ENCODE measurements around the gene PPP6R2. TPM values are rescaled to one million over a fixed set of nuclear protein-coding genes. Genes with fewer than 3 reads are reported as not detected.
"Not testable (repeated sequence)": the region's sequence is repeated elsewhere in the genome, so short reads cannot be mapped to it uniquely, and the experiment has no call there.

Gene PPP6R2
- total RNA-seq, 2 donors from 2014 or later, result 42.6 to 48.3 TPM

GRCh38 chr22:50313600-50313999 is 29.5 kb upstream of the PPP6R2 start:
- H3K9me3 Mint-ChIP-seq, result no peaks in the 10 kb centered on the region
- H3K36me3 Mint-ChIP-seq, result no peaks in the 10 kb centered on the region
- DNase-seq (ENCODE audit: low spot score in 2 of 2) (no peak), ATAC-seq (no peak)
- H3K27ac Mint-ChIP-seq, result peak overlapping the region in 1 of 2 donors; percentile 83

- no peak for DNase-seq (ENCODE audit: low spot score in 2 of 2)
Measured at GRCh38 chr22:50314081-50314454, 29.1 kb upstream of the PPP6R2 start.

GRCh38 chr22:50314455-50315288 is 28.5 kb upstream of the PPP6R2 start:
- ATAC-seq (peak; percentile 93), DNase-seq (ENCODE audit: low spot score in 2 of 2) (peak; percentile 70 to 82)
- peak overlapping the region; percentile 83 to 97 for H3K27ac Mint-ChIP-seq
- no peaks in the 10 kb centered on the region for H3K36me3 Mint-ChIP-seq
- no peaks in the 10 kb centered on the region for H3K9me3 Mint-ChIP-seq

More at GRCh38 chr22:50314081-50314454, 29.1 kb upstream of the PPP6R2 start:
- ATAC-seq, result peak in 1 of 2 donors; percentile 21
- Mint-ChIP-seq H3K36me3 (no peaks in the 10 kb centered on the region), H3K9me3 (no peaks in the 10 kb centered on the region), H3K27ac (peak overlapping the region; percentile 83 to 97)

- no peak for ATAC-seq
Measured at GRCh38 chr22:50315289-50316113, 27.6 kb upstream of the PPP6R2 start.

GRCh38 chr22:50316114-50317065 is 26.7 kb upstream of the PPP6R2 start:
- Mint-ChIP-seq H3K9me3 (no peaks in the 10 kb centered on the region), H3K27ac (no peak overlapping the region), H3K36me3 (no peaks in the 10 kb centered on the region)
- ATAC-seq, result no peak
- no peak for DNase-seq (ENCODE audit: low spot score in 2 of 2)

More at GRCh38 chr22:50315289-50316113, 27.6 kb upstream of the PPP6R2 start:
- Mint-ChIP-seq H3K27ac (peak overlapping the region; percentile 19 to 83), H3K36me3 (no peaks in the 10 kb centered on the region), H3K9me3 (no peaks in the 10 kb centered on the region)
- no peak for DNase-seq (ENCODE audit: low spot score in 2 of 2)

- Mint-ChIP-seq H3K9me3 (no peaks in the 10 kb centered on the region), H3K36me3 (no peaks in the 10 kb centered on the region), H3K27ac (no peak overlapping the region)
- DNase-seq (ENCODE audit: low spot score in 2 of 2), result no peak
- no peak for ATAC-seq
Measured at GRCh38 chr22:50317178-50317577, 25.9 kb upstream of the PPP6R2 start.

- H3K9me3 Mint-ChIP-seq, result no peaks in the 10 kb centered on the region
- H3K36me3 Mint-ChIP-seq, result no peaks in the 10 kb centered on the region
- no peak for DNase-seq (ENCODE audit: low spot score in 2 of 2)
- no peak overlapping the region for H3K27ac Mint-ChIP-seq
- no peak for ATAC-seq
Measured at GRCh38 chr22:50317674-50318073, 25.5 kb upstream of the PPP6R2 start.

- DNase-seq (ENCODE audit: low spot score in 2 of 2), result no peak
Measured at GRCh38 chr22:50318356-50318697, 24.8 kb upstream of the PPP6R2 start.

GRCh38 chr22:50318698-50319411 is 24.3 kb upstream of the PPP6R2 start:
- DNase-seq (ENCODE audit: low spot score in 2 of 2), result no peak
- H3K27ac Mint-ChIP-seq, result no peak overlapping the region
- H3K9me3 Mint-ChIP-seq, result no peaks in the 10 kb centered on the region
- H3K36me3 Mint-ChIP-seq, result no peaks in the 10 kb centered on the region
- ATAC-seq, result no peak

More at GRCh38 chr22:50318356-50318697, 24.8 kb upstream of the PPP6R2 start:
- Mint-ChIP-seq H3K36me3 (no peaks in the 10 kb centered on the region), H3K27ac (no peak overlapping the region), H3K9me3 (no peaks in the 10 kb centered on the region)
- ATAC-seq, result no peak

GRCh38 chr22:50319503-50319951 is 23.6 kb upstream of the PPP6R2 start:
- no peaks in the 10 kb centered on the region for H3K9me3 Mint-ChIP-seq
- no peak overlapping the region for H3K27ac Mint-ChIP-seq
- H3K36me3 Mint-ChIP-seq, result no peaks in the 10 kb centered on the region

GRCh38 chr22:50320116-50320515 is 23.0 kb upstream of the PPP6R2 start:
- Mint-ChIP-seq H3K36me3 (no peaks in the 10 kb centered on the region), H3K27ac (no peak overlapping the region), H3K9me3 (no peaks in the 10 kb centered on the region)
- ATAC-seq (no peak), DNase-seq (ENCODE audit: low spot score in 2 of 2) (no peak)

More at GRCh38 chr22:50319503-50319951, 23.6 kb upstream of the PPP6R2 start:
- no peak for ATAC-seq
- no peak for DNase-seq (ENCODE audit: low spot score in 2 of 2)

- no peak for ATAC-seq
- no peak overlapping the region for H3K27ac Mint-ChIP-seq
Measured at GRCh38 chr22:50320671-50321325, 22.3 kb upstream of the PPP6R2 start.

GRCh38 chr22:50322382-50323104 is 20.6 kb upstream of the PPP6R2 start:
- not testable (repeated sequence) for ATAC-seq, H3K9me3 Mint-ChIP-seq

More at GRCh38 chr22:50320671-50321325, 22.3 kb upstream of the PPP6R2 start:
- Mint-ChIP-seq H3K9me3 (no peaks in the 10 kb centered on the region), H3K36me3 (no peaks in the 10 kb centered on the region)
- DNase-seq (ENCODE audit: low spot score in 2 of 2), result no peak

GRCh38 chr22:50323900-50324299 is 19.2 kb upstream of the PPP6R2 start:
- H3K27ac Mint-ChIP-seq, result no peak overlapping the region
- DNase-seq (ENCODE audit: low spot score in 2 of 2) (no peak), ATAC-seq (no peak)
- H3K36me3 Mint-ChIP-seq, result no peaks in the 10 kb centered on the region
- no peaks in the 10 kb centered on the region for H3K9me3 Mint-ChIP-seq

More at GRCh38 chr22:50322382-50323104, 20.6 kb upstream of the PPP6R2 start:
- not testable (repeated sequence) for DNase-seq (ENCODE audit: low spot score in 2 of 2); H3K36me3 Mint-ChIP-seq; H3K27ac Mint-ChIP-seq
